Duodenal mucosa (tissue), 2 donors: ENCODE results near the gene DIP2C.
"Not testable (repeated sequence)": the region's sequence is repeated elsewhere in the genome, so short reads cannot be mapped to it uniquely, and the experiment has no call there.

Experiments
- H3K27ac ChIP-seq: one replicate; pipeline ENCODE4 v1.7.0; 2013; ENCODE audit warnings: low read depth, low read length
- H3K27me3 ChIP-seq, 2 donors: one replicate each; pipeline ENCODE4 v1.7.0; 2013; ENCODE audit warnings: low read length in 2 of 2, control low read depth in 1 of 2; ENCODE audit not compliant: insufficient read depth in 2 of 2, control insufficient read depth in 1 of 2
- H3K36me3 ChIP-seq, 2 donors: one replicate each; pipeline ENCODE4 v1.7.0; 2013; ENCODE audit warnings: low read length in 2 of 2, control low read depth in 1 of 2; ENCODE audit not compliant: insufficient read depth in 2 of 2, control insufficient read depth in 1 of 2
- H3K4me1 ChIP-seq, 2 donors: one replicate each; pipeline ENCODE4 v1.7.0; 2013; ENCODE audit warnings: low read length in 2 of 2, control low read depth in 1 of 2; ENCODE audit not compliant: insufficient read depth in 2 of 2, control insufficient read depth in 1 of 2
- H3K4me3 ChIP-seq, 2 donors: one replicate each; pipeline ENCODE4 v1.7.0; 2013; ENCODE audit warnings: low read length in 2 of 2, low read depth in 1 of 2
- H3K9ac ChIP-seq, 2 donors: one replicate each; pipeline ENCODE4 v1.7.0; 2013; ENCODE audit warnings: low read length in 2 of 2, low read depth in 1 of 2
- H3K9me3 ChIP-seq, 2 donors: one replicate each; pipeline ENCODE4 v1.7.0; 2013; ENCODE audit warnings: low read length in 2 of 2, control low read depth in 1 of 2; ENCODE audit not compliant: control insufficient read depth in 1 of 2

DIP2C gene

DNA sequence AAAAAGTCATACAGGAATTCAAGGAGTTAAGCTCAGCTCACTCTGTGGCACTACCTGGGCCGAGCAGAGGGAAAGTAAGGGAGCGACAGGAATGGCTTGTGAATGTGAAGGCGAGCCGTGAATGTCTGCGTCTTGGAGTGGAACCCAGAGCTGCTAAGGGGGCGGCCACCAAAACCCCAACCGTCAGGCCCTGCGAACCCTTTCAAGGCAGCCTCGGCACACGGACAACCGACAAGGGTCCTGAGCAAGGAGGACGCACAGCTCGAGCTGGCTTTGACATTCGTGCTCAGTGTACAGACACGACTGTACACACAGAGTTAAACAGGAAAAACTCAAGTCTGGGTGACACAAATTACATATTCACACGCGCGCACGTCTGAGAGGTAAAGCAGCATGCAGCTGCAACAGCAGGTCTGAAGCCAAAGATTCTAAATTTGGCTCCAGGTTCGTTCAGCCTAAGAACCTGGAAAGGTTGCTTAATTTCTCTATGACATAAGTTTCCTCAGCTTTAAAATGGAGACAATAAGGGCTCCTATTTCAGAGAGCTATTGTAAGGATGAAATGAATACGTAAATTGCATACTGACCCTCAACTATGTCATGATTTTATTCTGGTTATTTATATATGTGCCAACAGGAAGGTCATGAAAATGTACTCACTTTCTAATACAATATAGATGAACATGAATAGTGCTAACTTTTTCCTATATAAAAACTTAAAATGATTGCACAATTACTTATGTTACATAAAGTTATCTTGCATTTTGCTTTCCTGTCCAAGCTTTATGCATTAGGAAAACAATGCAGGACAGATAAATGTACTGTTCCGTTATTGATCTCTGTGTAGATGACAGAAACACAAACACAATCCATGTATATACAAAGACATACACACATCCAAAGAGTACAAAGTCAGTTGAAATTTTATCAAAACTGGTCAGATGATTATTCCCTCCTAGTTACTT, 361.3 kb downstream of the DIP2C start:
- Histone ChIP-seq H3K9me3 (no peaks in the 10 kb centered on the region), H3K4me3 (no peak overlapping the region), H3K27ac (no peak overlapping the region), H3K27me3 (no peaks in the 10 kb centered on the region), H3K9ac (no peak overlapping the region), H3K36me3 (peaks cover 2 to 12% of the 10 kb centered on the region in 2 donors), H3K4me1 (peaks cover 10 to 12% of the 10 kb centered on the region in 2 donors)

DNA sequence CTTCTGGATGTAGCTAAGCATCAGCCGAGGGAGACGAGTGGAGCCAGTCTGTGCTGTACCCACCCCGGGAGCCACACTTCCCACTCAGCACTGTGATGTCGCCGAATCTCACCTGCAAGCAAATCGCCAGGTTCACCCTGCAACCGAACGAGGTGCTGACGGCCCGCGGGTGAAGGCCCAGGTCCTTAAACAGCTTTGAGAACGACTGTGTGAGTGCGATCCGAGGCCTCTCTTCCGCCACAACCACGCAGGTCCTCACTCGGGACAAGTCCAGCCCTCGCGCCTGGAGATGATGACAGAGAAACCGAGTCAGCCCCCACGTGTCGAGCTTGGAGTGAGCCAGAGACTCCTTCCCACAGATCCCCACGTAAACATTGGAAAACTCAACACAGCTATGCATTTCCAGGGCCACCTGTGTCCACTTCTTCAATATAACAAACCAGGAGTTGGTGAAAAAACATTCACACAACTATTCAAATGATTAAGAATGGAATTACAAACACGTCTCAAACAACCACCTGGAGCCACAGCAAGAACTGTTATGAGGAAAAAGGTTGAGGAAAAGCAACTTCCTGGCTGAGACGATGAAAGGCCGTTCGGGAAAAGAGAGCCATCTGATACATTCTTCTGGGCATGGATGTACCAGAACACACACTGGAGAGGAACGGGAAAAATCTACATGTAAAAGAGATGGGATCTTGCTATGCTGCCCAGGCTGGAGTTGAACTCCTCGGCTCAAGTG, 362.4 kb downstream of the DIP2C start:
- Histone ChIP-seq H3K36me3 (peaks cover 2 to 12% of the 10 kb centered on the region in 2 donors), H3K9me3 (no peaks in the 10 kb centered on the region), H3K4me3 (no peak overlapping the region), H3K9ac (no peak overlapping the region), H3K27ac (no peak overlapping the region), H3K27me3 (no peaks in the 10 kb centered on the region), H3K4me1 (peaks cover 10 to 12% of the 10 kb centered on the region in 2 donors)

DNA sequence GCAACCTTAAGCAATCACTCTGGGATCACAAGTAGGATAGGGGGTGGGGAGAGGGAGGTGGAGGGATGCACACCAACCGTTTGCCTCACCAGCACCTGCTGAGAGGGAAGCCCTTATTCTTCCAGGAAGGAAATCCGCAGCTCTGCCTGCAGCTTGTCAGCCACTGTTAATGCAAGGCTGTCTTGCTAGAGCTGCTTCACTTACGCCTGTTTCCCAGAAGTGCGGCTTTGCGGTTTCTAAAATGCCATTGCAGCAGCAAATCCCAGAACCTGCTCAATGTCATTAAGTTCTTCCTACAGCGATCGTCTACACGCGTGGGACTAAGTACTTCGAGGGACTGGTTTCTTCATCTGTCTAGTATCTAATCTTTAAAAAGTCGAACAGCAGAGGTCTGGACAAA, 363.1 kb downstream of the DIP2C start:
- H3K9me3 ChIP-seq = no peaks in the 10 kb centered on the region
- no peak overlapping the region for H3K9ac ChIP-seq
- H3K4me1 ChIP-seq = peaks cover 10 to 12% of the 10 kb centered on the region in 2 donors
- H3K27me3 ChIP-seq = no peaks in the 10 kb centered on the region
- no peak overlapping the region for H3K4me3 ChIP-seq
- peaks cover 2 to 12% of the 10 kb centered on the region in 2 donors for H3K36me3 ChIP-seq
- H3K27ac ChIP-seq = no peak overlapping the region

DNA sequence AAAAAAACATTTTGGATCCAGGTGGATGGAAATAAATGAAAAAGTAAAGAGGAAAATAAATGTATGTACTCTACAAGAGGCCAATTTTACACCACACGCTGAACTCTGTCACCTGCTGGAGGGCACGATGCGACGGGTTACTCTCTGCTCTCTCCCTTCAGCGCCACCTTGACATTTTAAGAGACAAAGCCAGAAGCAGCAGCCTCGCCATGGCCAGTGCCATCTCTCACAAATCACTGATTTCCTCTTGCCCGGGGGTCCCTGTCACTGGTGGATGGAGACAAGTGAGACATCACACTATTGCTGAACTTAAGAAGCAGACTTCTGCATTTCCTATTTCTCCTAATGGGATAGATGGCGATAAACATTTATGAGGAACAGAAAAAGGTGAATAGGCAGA, 364.2 kb downstream of the DIP2C start:
- H3K27me3 ChIP-seq = no peaks in the 10 kb centered on the region
- no peaks in the 10 kb centered on the region for H3K9me3 ChIP-seq
- no peak overlapping the region for H3K9ac ChIP-seq
- no peak overlapping the region for H3K27ac ChIP-seq
- peaks cover 2 to 18% of the 10 kb centered on the region in 2 donors for H3K36me3 ChIP-seq
- peaks cover 10 to 12% of the 10 kb centered on the region in 2 donors for H3K4me1 ChIP-seq
- H3K4me3 ChIP-seq = no peak overlapping the region

DNA sequence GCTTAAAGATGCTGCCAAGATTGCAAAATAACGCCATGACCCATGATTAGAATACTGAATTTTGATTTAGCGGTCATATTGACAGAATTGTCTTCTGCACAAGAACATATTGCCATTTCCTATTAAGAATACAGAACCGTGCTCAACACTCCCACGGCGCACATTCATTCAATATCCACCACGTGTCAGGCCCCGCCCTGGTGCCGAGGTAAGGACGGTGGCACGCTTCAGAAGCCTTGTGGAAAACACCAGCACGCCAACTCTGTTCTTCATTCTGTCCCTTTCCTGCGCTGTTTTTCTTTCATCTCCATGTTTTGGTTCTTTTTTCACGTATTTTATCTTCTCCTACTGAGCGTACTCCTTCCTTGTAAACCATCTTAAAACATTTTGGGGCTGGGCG, 364.9 kb downstream of the DIP2C start:
- Histone ChIP-seq H3K36me3 (peaks cover 2 to 18% of the 10 kb centered on the region in 2 donors), H3K27ac (no peak overlapping the region), H3K4me1 (peaks cover 9 to 10% of the 10 kb centered on the region in 2 donors), H3K4me3 (no peak overlapping the region), H3K9ac (no peak overlapping the region), H3K9me3 (no peaks in the 10 kb centered on the region), H3K27me3 (no peaks in the 10 kb centered on the region)

DNA sequence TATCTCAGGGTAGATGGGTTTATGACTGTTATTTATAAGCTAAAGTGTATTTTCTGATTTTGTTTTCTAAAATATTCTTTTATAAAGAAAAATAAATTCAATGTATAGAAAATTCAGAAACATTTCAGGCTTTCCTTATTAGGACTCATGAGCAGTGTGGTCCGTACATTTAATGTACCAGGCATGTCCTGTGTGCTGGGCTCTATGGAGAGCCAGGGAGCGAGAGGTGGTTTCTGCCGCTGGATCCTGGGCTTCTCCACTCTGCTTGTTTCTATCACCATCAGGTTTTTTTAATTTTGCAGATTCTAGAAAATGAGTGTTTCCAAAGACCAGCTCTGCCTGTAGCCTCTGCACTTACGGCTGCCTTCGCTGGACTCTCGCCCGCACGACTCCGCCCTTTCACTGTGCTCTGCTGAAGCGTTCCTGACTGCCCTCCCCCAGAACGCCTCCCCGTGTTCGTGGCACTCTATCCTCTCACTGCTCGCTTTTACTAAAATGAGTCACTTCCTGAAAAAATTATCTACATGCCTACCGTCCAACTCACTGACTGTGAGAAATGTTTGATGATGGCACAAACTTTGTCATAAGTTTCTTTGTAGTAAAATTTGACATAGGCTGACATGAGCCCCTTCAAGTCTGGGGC, 365.7 kb downstream of the DIP2C start:
- Histone ChIP-seq H3K27ac (no peak overlapping the region), H3K4me1 (peaks cover under 1 to 1% of the 10 kb centered on the region in 2 donors), H3K4me3 (no peak overlapping the region), H3K9ac (no peak overlapping the region), H3K9me3 (no peaks in the 10 kb centered on the region), H3K36me3 (peaks cover 2 to 18% of the 10 kb centered on the region in 2 donors), H3K27me3 (no peaks in the 10 kb centered on the region)

DNA sequence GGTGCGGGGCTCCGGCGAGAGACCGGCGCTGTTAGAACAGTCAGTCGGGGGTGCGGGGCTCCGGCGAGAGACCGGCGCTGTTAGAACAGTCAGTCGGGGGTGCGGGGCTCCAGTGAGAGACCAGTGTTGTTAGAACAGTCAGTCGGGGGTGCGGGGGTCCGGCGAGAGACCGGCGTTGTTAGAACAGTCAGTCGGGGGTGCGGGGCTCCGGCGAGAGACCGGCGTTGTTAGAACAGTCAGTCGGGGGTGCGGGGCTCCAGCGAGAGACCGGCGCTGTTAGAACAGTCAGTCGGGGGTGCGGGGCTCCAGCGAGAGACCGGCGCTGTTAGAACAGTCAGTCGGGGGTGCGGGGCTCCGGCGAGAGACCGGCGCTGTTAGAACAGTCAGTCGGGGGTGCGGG, 366.4 kb downstream of the DIP2C start:
- peaks cover 2 to 24% of the 10 kb centered on the region in 2 donors for H3K36me3 ChIP-seq
- H3K27me3 ChIP-seq, H3K9ac ChIP-seq, H3K9me3 ChIP-seq, H3K27ac ChIP-seq, H3K4me3 ChIP-seq, H3K4me1 ChIP-seq: not testable (repeated sequence)

DNA sequence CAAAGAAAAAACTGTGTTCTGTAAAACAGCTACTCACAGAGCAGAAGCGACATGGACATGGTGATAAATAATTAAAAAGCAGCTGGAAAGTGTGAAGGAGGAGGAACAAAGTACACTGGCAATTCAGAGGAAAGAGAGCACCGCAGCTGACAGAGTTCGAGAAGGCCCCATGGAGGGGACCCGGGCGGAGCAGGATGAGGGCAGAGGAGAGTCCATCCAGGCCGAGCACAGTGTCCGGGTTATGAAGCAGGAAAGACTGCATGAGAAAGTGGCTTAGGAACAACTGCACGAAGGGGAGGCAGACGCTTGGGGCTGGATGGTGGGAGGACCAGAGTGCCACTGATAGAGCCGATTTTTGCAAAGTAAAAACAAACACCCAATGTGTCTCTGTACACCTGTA, 368.7 kb downstream of the DIP2C start:
- Histone ChIP-seq H3K27me3 (no peaks in the 10 kb centered on the region), H3K9me3 (no peaks in the 10 kb centered on the region), H3K4me3 (no peak overlapping the region), H3K36me3 (peaks cover 0 to 18% of the 10 kb centered on the region in 2 donors), H3K9ac (no peak overlapping the region), H3K27ac (no peak overlapping the region), H3K4me1 (peaks cover 0 to 8% of the 10 kb centered on the region in 2 donors)

DNA sequence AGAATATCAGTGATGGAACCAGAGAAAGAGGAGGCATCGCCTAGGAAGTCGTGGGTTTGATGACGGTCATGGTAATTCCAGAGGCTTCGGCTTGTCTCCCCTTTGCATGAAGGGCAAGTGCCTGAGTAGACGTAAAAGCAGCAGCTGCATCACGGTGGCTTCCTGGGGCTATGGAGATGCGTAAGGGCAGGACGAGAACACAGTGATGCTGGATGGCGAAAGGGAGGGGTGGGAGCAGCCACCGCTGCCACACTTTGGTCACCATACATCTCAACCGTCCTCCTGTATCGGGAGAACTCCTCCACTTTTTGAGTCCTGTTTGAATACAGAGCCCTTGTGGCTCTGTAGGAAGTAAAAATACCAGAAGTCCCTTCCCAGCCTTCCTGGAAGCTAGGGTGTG, 371.5 kb downstream of the DIP2C start:
- Histone ChIP-seq H3K9me3 (no peaks in the 10 kb centered on the region), H3K4me1 (peaks cover 0 to 8% of the 10 kb centered on the region in 2 donors), H3K27me3 (no peaks in the 10 kb centered on the region), H3K9ac (no peak overlapping the region), H3K36me3 (peaks cover 0 to 18% of the 10 kb centered on the region in 2 donors), H3K27ac (no peak overlapping the region), H3K4me3 (no peak overlapping the region)
